ENCODE results near the gene GAS7.
A peak's percentile ranks its signal among the peaks of the same experiment; 100 is the strongest.

Gene GAS7

GRCh38 chr17:9905902-9906301 is 292.5 kb downstream of the GAS7 start:
- DNase-seq, result peak; percentile 25 to 33

- no peak for DNase-seq
These were observed 293.4 kb downstream of the GAS7 start, which contains the start of gene RCVRN for GRCh38 chr17:9905078-9905415. Gene RCVRN, minus strand, starts transcription at chr17:9905271. Its CDS starts 91 bp downstream, at chr17:9905180.

- no peak for DNase-seq
These were observed 293.9 kb downstream of the GAS7 start for GRCh38 chr17:9904277-9905077.

GRCh38 chr17:9902120-9902519 is 296.3 kb downstream of the GAS7 start:
- no peak for DNase-seq

- no peak for DNase-seq
These were observed 297.6 kb downstream of the GAS7 start for GRCh38 chr17:9900784-9901183.

GRCh38 chr17:9900044-9900594 is 298.3 kb downstream of the GAS7 start:
- DNase-seq, result no peak

- DNase-seq, result no peak
These were observed 298.9 kb downstream of the GAS7 start for GRCh38 chr17:9899280-9900043.

- DNase-seq, result no peak
These were observed 299.6 kb downstream of the GAS7 start for GRCh38 chr17:9898812-9899211.

- DNase-seq, result no peak
These were observed 300.9 kb downstream of the GAS7 start for GRCh38 chr17:9897372-9897968.

- no peak for DNase-seq
These were observed 302.5 kb downstream of the GAS7 start for GRCh38 chr17:9895923-9896322.

GRCh38 chr17:9894231-9894630 is 304.2 kb downstream of the GAS7 start:
- no peak for DNase-seq

- DNase-seq, result no peak
These were observed 304.9 kb downstream of the GAS7 start for GRCh38 chr17:9893411-9894012.

GRCh38 chr17:9890124-9890523 is 308.3 kb downstream of the GAS7 start:
- peak; percentile 4 to 16 for DNase-seq

GRCh38 chr17:9887508-9887907 is 310.9 kb downstream of the GAS7 start:
- no peak for DNase-seq

- DNase-seq, result no peak
These were observed 312.1 kb downstream of the GAS7 start for GRCh38 chr17:9886141-9886930.

- no peak for DNase-seq
These were observed 315.0 kb downstream of the GAS7 start for GRCh38 chr17:9883451-9883850.

GRCh38 chr17:9880582-9880999 is 317.8 kb downstream of the GAS7 start:
- DNase-seq, result no peak

GRCh38 chr17:9878786-9879525 is 319.4 kb downstream of the GAS7 start:
- no peak for DNase-seq

GRCh38 chr17:9878356-9878755 is 320.1 kb downstream of the GAS7 start:
- no peak for DNase-seq

- DNase-seq, result no peak
These were observed 323.0 kb downstream of the GAS7 start for GRCh38 chr17:9875441-9875840.

- DNase-seq, result no peak
These were observed 323.7 kb downstream of the GAS7 start for GRCh38 chr17:9874722-9875121.
